Frontal cortex (tissue), 4 donors: Measurements from ENCODE around the gene CDC20. TPM values are rescaled to one million over a fixed set of nuclear protein-coding genes. Genes with fewer than 3 reads are reported as not detected.
"Not testable (repeated sequence)": the region's sequence is repeated elsewhere in the genome, so short reads cannot be mapped to it uniquely, and the experiment has no call there.

Experiments used
- DNase-seq, 2 donors: peaks; one replicate each; pipeline ENCODE4 v3.0.0; 2012; ENCODE audit warnings: low spot score in 2 of 2
- FAIRE-seq: peaks from 2 replicates; lab custom pipeline; 2012; peaks lifted over from hg19 to GRCh38; lab: Jason Lieb, UNC
- total RNA-seq: library from RNA; depleted of rRNA; stranded (reverse); fragments of >200 nt; gene quantifications from one replicate; pipeline ENCODE4 v1.2.3, GENCODE V29; 2014
- donor health status: control.
- donor health status: control.
- donor health status: control.

Gene CDC20
- total RNA-seq, 1 donor from 2014 or later: 4.9 TPM

GRCh38 chr1:43352881-43353280 lies 5.9 kb upstream of the CDC20 start:
- DNase-seq: no peak
- FAIRE-seq: no peak

GRCh38 chr1:43354471-43354870 lies 4.3 kb upstream of the CDC20 start:
- FAIRE-seq (no peak), DNase-seq (no peak)

- DNase-seq (no peak), FAIRE-seq (no peak)
These were observed 3.8 kb upstream of the CDC20 start for GRCh38 chr1:43354936-43355335.

- no peak for FAIRE-seq
- no peak for DNase-seq
These were observed 1.5 kb upstream of the CDC20 start for GRCh38 chr1:43357251-43357650.

GRCh38 chr1:43358121-43358745 lies 548 bp upstream of the CDC20 start:
- FAIRE-seq: no peak
- DNase-seq: no peak

GRCh38 chr1:43359696-43360095 lies 915 bp downstream of the CDC20 start:
- no peak for DNase-seq
- no peak for FAIRE-seq

GRCh38 chr1:43360616-43361015 lies 1.8 kb downstream of the CDC20 start:
- DNase-seq: no peak

GRCh38 chr1:43363283-43363934 lies 4.6 kb downstream of the CDC20 start:
- no peak for FAIRE-seq
- no peak for DNase-seq

More at GRCh38 chr1:43360616-43361015, 1.8 kb downstream of the CDC20 start:
- no peak for FAIRE-seq

GRCh38 chr1:43363935-43364525 lies 5.2 kb downstream of the CDC20 start:
- no peak for DNase-seq
- no peak for FAIRE-seq

GRCh38 chr1:43365678-43366077 lies 6.9 kb downstream of the CDC20 start:
- no peak for FAIRE-seq
- DNase-seq: no peak

GRCh38 chr1:43366179-43366578 lies 7.4 kb downstream of the CDC20 start:
- FAIRE-seq: no peak
- no peak for DNase-seq

GRCh38 chr1:43366601-43367025 lies 7.8 kb downstream of the CDC20 start:
- DNase-seq (no peak), FAIRE-seq (no peak)

GRCh38 chr1:43367026-43367903 lies 8.5 kb downstream of the CDC20 start:
- DNase-seq (peak in 1 of 2 donors; percentile 36), FAIRE-seq (no peak)

GRCh38 chr1:43367904-43368645 lies 9.3 kb downstream of the CDC20 start, which contains the start of gene ELOVL1:
ELOVL1 (minus strand) TSS chr1:43368011; CDS start chr1:43365609, 2,402 bp downstream.
- peak; percentile 94 to 96 for DNase-seq
- FAIRE-seq: no peak

- FAIRE-seq (no peak), DNase-seq (no peak)
These were observed 9.9 kb downstream of the CDC20 start for GRCh38 chr1:43368646-43369020.

GRCh38 chr1:43369779-43370178 lies 11.0 kb downstream of the CDC20 start:
- not testable (repeated sequence) for FAIRE-seq, DNase-seq

GRCh38 chr1:43370564-43370963 lies 11.8 kb downstream of the CDC20 start:
- no peak for FAIRE-seq
- DNase-seq: no peak

GRCh38 chr1:43372172-43372571 lies 13.4 kb downstream of the CDC20 start:
- DNase-seq (no peak), FAIRE-seq (no peak)

- FAIRE-seq (no peak), DNase-seq (no peak)
These were observed 14.5 kb downstream of the CDC20 start for GRCh38 chr1:43373066-43373940.
